Right cardiac atrium (tissue), 5 donors: ENCODE results near the gene GSTO2. TPM values are rescaled to one million over a fixed set of nuclear protein-coding genes. Genes with fewer than 3 reads are reported as not detected.

Experiments used
- ATAC-seq, 2 donors: fragments of 200-7000 bp; cut with Tn5 transposase; one replicate each; pipeline versions ENCODE4 v1.8.0 to v1.9.1; 2020; ENCODE audit warnings: moderate library complexity in 2 of 2, mild to moderate bottlenecking in 1 of 2
- DNase-seq, 3 donors: peaks; one replicate each; pipeline ENCODE4 v3.0.0-alpha.2; 2020
- H3K27ac ChIP-seq: one replicate; pipeline ENCODE4 v1.5.1; 2013; ENCODE audit warnings: mild to moderate bottlenecking, low read length, control low read depth, moderate library complexity
- H3K27me3 ChIP-seq: one replicate; pipeline ENCODE4 v1.6.1; 2013; ENCODE audit not compliant: control insufficient read depth, insufficient read depth
- H3K4me1 ChIP-seq: one replicate; pipeline ENCODE4 v1.6.1; 2013; ENCODE audit warnings: low read length; ENCODE audit not compliant: control insufficient read depth, insufficient read depth
- H3K4me3 ChIP-seq: one replicate; pipeline ENCODE4 v1.5.1; 2013; ENCODE audit warnings: low read length, control low read depth
- H3K9me3 ChIP-seq: one replicate; pipeline ENCODE4 v1.6.1; 2013; ENCODE audit warnings: low read length; ENCODE audit not compliant: control insufficient read depth
- WGBS: extraction: QIAGEN DNeasy Blood & Tissue Kit; methylation state at CpG from one replicate; pipeline ENCODE4 v1.1.7; 2013; 5-methylcytosine and 5-hydroxymethylcytosine counted together
- intact Hi-C, 4 donors: fragments of 100-400 bp; cut with DNase I; formaldehyde crosslinking; loops; one replicate each; pipeline versions ENCODE4 v1.11.0 to v1.14.0; 2022 to 2023
- polyA plus RNA-seq: library from polyadenylated mRNA; stranded (reverse); fragments of 200-250 nt; gene quantifications from one replicate; pipeline ENCODE4 v1.2.3, GENCODE V29; 2013
- total RNA-seq, 4 donors: library from RNA; stranded (reverse); fragmentation: NEBNext Ultra II Directional; extraction: Animal tissue kit (Norgen Biotek cat#: 25700); gene quantifications; one replicate each; pipeline ENCODE4 v1.2.1, GENCODE V29; 2021
- donor health status: healthy with polysubstance abuse.
- donor health status: DM: no; HTN: yes; CAD: no.
- donor health status: DM: no; HTN: no; CAD: no.
- donor health status: DM: no; HTN: yes; CAD: no; lungs with severe emphysema.
- donor health status: DM: yes; HTN: yes; CAD: no.

The GSTO2 gene
- total and polyA plus RNA-seq, 5 donors: 0.37 to 1.1 (median 0.58) TPM

GRCh38 chr10:104345941-104346340, 77.0 kb downstream of the GSTO2 start:
- intact Hi-C loops: loop anchor here in 2 of 4 donors (5.0 kb wide), 2 partner anchors 34 to 39 kb away; no protein-coding TSS in a partner anchor
- Histone ChIP-seq H3K27me3 (no peaks in the 10 kb centered on the region), H3K4me1 (peaks cover under 1% of the 10 kb centered on the region), H3K4me3 (no peak overlapping the region), H3K27ac (no peak overlapping the region), H3K9me3 (no peaks in the 10 kb centered on the region)
- 64% methylated on average over 4 of the region's 4 CpGs for WGBS
- DNase-seq (no peak), ATAC-seq (no peak)

- no peaks in the 10 kb centered on the region for H3K27me3 ChIP-seq
- ATAC-seq: no peak
- no peaks in the 10 kb centered on the region for H3K9me3 ChIP-seq
- 76% methylated on average over 4 of the region's 4 CpGs for WGBS
- DNase-seq: no peak
- intact Hi-C loops: loop anchor here in 2 of 4 donors (5.0 kb wide), 2 partner anchors 35 to 40 kb away; no protein-coding TSS in a partner anchor
- H3K4me1 ChIP-seq: no peaks in the 10 kb centered on the region
- no peak overlapping the region for H3K4me3 ChIP-seq
- H3K27ac ChIP-seq: no peak overlapping the region
Observed at GRCh38 chr10:104347295-104348045, 78.5 kb downstream of the GSTO2 start.

DNA sequence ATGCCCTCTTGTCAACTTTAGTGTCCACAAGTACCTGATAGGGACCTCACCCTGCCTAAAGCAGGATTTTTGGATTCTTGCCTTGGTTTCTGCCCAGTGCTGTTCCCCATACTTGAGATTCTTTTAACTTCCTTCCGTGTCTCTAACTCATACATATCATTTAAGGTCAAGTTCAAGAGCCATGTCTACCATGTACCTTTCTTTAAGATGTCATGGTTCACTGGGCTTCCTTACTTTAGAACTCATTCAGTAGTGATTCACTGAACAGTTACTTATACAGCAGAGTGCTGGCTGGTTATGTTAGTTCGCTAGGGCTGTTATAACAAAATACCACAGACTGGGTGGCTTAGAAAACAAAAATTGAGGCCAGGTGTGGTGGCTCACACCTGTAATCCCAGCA, 79.6 kb downstream of the GSTO2 start:
- H3K27me3 ChIP-seq: no peaks in the 10 kb centered on the region
- no peak overlapping the region for H3K4me3 ChIP-seq
- no peaks in the 10 kb centered on the region for H3K9me3 ChIP-seq
- ATAC-seq (no peak), DNase-seq (no peak)
- H3K27ac ChIP-seq: no peak overlapping the region
- no peaks in the 10 kb centered on the region for H3K4me1 ChIP-seq
- intact Hi-C loops: loop anchor here in 2 of 4 donors (5.0 kb wide), 2 partner anchors 36 to 41 kb away; no protein-coding TSS in a partner anchor
- 76% methylated on average over 2 of the region's 2 CpGs for WGBS

- intact Hi-C loops: loop anchor here (2.0 to 5.0 kb wide), 5 partner anchors 37 to 59 kb away; no protein-coding TSS in a partner anchor
- no peak for DNase-seq
- WGBS: 28% methylated on average over 5 of the region's 5 CpGs
- peak; percentile 2 to 4 for ATAC-seq
- Histone ChIP-seq H3K4me1 (peaks cover 3% of the 10 kb centered on the region), H3K4me3 (no peak overlapping the region), H3K27me3 (no peaks in the 10 kb centered on the region), H3K9me3 (no peaks in the 10 kb centered on the region), H3K27ac (peak overlapping the region; percentile 53)
Observed at GRCh38 chr10:104349623-104350126, 80.7 kb downstream of the GSTO2 start.

GRCh38 chr10:104350127-104350635, 81.2 kb downstream of the GSTO2 start:
- Histone ChIP-seq H3K4me1 (peaks cover 3% of the 10 kb centered on the region), H3K27ac (peak overlapping the region; percentile 53), H3K27me3 (no peaks in the 10 kb centered on the region), H3K9me3 (no peaks in the 10 kb centered on the region), H3K4me3 (no peak overlapping the region)
- WGBS: 28% methylated on average over 6 of the region's 6 CpGs
- intact Hi-C loops: loop anchor here (2.0 to 5.0 kb wide), 3 partner anchors 48 to 59 kb away; no protein-coding TSS in a partner anchor
- ATAC-seq: peak; percentile 66 to 69
- DNase-seq: no peak

DNA sequence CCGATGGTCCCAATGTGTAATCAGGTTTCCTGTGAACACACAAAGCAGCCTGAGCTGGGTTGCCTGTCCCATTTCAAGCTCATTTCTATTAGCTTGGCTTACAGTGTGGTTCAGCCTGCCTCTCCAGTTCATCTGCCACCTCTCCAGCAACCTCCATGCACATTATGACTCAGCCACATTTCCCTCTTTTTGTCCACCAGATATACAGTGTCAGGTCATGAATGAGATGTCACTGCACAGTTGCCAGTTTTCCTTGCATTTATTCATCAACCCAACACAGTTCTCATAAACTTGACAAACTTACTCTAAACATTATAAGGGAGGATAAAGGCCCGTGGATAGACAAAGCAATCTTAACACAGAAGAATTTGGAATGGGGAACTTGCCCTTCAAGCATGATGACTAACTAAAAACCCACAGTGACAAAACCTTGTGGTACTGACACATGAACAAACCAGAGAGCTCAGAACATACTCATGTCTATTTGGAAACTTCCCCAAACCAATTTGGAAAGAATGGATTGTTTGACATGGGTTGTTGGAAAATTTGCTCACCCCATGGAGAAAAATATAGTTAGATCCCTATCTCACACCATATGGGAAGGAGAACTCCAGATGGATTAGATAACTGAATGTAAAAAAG, 82.2 kb downstream of the GSTO2 start:
- no peak for ATAC-seq

DNA sequence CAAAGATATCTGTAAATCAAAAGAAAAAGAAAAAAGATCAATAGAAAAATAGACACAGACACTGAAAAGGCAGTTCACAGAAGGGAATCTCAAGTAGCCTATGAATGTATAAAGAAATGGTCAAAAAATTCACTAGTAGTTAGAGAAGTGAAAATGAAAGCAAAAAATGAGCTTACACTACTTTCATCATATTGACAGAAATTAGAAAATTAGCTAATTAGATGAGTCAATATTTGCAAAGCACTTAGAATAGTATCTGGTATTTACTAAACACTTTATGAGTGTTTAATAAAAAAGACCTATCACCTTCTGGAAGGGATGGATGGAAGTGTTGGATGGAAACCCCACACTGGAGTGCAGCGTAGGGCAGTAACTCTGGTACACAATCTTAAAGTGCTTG, 82.9 kb downstream of the GSTO2 start:
- WGBS: 86% methylated on average over 1 of the region's 1 CpG
- no peak overlapping the region for H3K27ac ChIP-seq
- no peaks in the 10 kb centered on the region for H3K9me3 ChIP-seq
- peaks cover 3% of the 10 kb centered on the region for H3K4me1 ChIP-seq
- H3K27me3 ChIP-seq: no peaks in the 10 kb centered on the region
- intact Hi-C loops: loop anchor here (2.0 to 5.0 kb wide), 3 partner anchors 50 to 61 kb away; no protein-coding TSS in a partner anchor
- DNase-seq (no peak), ATAC-seq (no peak)
- H3K4me3 ChIP-seq: no peak overlapping the region

More for the DNA sequence above, 82.2 kb downstream of the GSTO2 start:
- H3K9me3 ChIP-seq: no peaks in the 10 kb centered on the region
- H3K27ac ChIP-seq: no peak overlapping the region
- no peaks in the 10 kb centered on the region for H3K27me3 ChIP-seq
- H3K4me1 ChIP-seq: peaks cover 3% of the 10 kb centered on the region
- DNase-seq: no peak
- intact Hi-C loops: loop anchor here (2.0 to 5.0 kb wide), 3 partner anchors 49 to 60 kb away; no protein-coding TSS in a partner anchor
- WGBS: 64% methylated on average over 2 of the region's 2 CpGs
- no peak overlapping the region for H3K4me3 ChIP-seq

- WGBS: 3% methylated on average over 43 of the region's 43 CpGs
- Histone ChIP-seq H3K27ac (no peak within 1 kb of the TSS), H3K4me3 (peak within 1 kb of the TSS; percentile 24), H3K9me3 (no peaks in the 10 kb centered on the region), H3K4me1 (peaks cover 3% of the 10 kb centered on the region), H3K27me3 (no peaks in the 10 kb centered on the region)
- intact Hi-C loops: loop anchor here in 2 of 4 donors (5.0 kb wide), 2 partner anchors 51 to 61 kb away; no protein-coding TSS in a partner anchor
- DNase-seq (peak; percentile 94 to 97 (median 96)), ATAC-seq (peak; percentile 95)
Observed at GRCh38 chr10:104353325-104354048, 84.5 kb downstream of the GSTO2 start, which contains the start of gene CFAP58. TSS of gene CFAP58 (plus strand) at chr10:104353833. CDS start at chr10:104353898, 65 bp downstream.
